OCI-LY3 (cell line): ENCODE measurements around the gene SLC22A15.

Experiments
- EZH2phosphoT487 ChIP-seq: fragments of 200-600 bp; shearing (Covaris generic); IDR thresholded peaks from 2 replicates; pipeline ENCODE4 v1.6.1; 2018; ENCODE audit warnings: antibody characterized with exemption, mixed run types, low read depth
- TF ChIP-seq, protein P1 (sequence below): fragments of 200-600, 300-600 bp; sonication (generic); IDR thresholded peaks from 2 replicates; pipeline ENCODE4 v1.5.1; 2014; ENCODE audit warnings: antibody characterized with exemption, low read length, low read depth

DNA sequence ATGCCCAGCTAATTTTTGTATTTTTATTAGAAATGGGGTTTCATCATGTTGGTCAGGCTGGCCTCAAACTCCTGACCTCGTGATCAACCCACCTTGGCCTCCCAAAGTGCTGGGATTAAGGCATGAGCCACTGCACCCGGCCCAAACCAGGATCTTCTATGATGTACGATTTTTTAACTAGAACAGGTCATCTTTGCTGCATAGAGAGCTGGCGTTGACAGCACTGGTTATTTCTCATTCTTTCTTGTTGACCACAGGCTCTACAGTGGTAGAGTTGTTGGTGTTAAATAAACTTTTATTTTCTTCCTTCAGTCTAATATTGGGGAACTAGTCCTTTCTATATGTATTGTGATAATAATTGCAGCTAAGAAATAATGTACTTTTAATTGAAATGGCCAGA is 131.1 kb downstream of the SLC22A15 start:
- TF ChIP-seq, protein P1, sequence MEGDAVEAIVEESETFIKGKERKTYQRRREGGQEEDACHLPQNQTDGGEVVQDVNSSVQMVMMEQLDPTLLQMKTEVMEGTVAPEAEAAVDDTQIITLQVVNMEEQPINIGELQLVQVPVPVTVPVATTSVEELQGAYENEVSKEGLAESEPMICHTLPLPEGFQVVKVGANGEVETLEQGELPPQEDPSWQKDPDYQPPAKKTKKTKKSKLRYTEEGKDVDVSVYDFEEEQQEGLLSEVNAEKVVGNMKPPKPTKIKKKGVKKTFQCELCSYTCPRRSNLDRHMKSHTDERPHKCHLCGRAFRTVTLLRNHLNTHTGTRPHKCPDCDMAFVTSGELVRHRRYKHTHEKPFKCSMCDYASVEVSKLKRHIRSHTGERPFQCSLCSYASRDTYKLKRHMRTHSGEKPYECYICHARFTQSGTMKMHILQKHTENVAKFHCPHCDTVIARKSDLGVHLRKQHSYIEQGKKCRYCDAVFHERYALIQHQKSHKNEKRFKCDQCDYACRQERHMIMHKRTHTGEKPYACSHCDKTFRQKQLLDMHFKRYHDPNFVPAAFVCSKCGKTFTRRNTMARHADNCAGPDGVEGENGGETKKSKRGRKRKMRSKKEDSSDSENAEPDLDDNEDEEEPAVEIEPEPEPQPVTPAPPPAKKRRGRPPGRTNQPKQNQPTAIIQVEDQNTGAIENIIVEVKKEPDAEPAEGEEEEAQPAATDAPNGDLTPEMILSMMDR = no peak
- no peak for TF ChIP-seq EZH2phosphoT487
